MM.1S (cell line): ENCODE data around the gene SUSD1.

Experiments
- DNase-seq: peaks from one replicate; pipeline ENCODE4 v3.0.0-alpha.2; 2015
- H2AFZ ChIP-seq: fragments of 300-600 bp; sonication (generic); 2 replicates; pipeline ENCODE4 v1.6.0; 2016; ENCODE audit warnings: antibody characterized with exemption, low read length
- H3F3A ChIP-seq: fragments of 300-600 bp; sonication (generic); 2 replicates; pipeline ENCODE4 v1.6.1; 2016; ENCODE audit warnings: mild to moderate bottlenecking, antibody characterized with exemption, low read length, moderate library complexity, mixed read lengths; ENCODE audit not compliant: insufficient read depth
- H3K27ac ChIP-seq: fragments of 300-600 bp; sonication (generic); 2 replicates; pipeline ENCODE4 v1.5.1; 2016; ENCODE audit warnings: mild to moderate bottlenecking, low read length
- H3K27me3 ChIP-seq: fragments of 300-600 bp; sonication (generic); replicated peaks from 2 replicates; pipeline ENCODE4 v1.6.0; 2016; ENCODE audit warnings: low read length; ENCODE audit not compliant: insufficient read depth
- H3K36me3 ChIP-seq: fragments of 300-600 bp; sonication (generic); replicated peaks from 2 replicates; pipeline ENCODE4 v1.6.1; 2016; ENCODE audit warnings: mild to moderate bottlenecking, low read length, mixed read lengths; ENCODE audit not compliant: insufficient read depth
- H3K4me1 ChIP-seq: fragments of 300-600 bp; sonication (generic); 2 replicates; pipeline ENCODE4 v1.6.1; 2016; ENCODE audit warnings: low read length, mixed read lengths
- H3K4me2 ChIP-seq: fragments of 300-600 bp; sonication (generic); 2 replicates; pipeline ENCODE4 v1.6.0; 2016; ENCODE audit warnings: low read depth, low read length
- H3K4me3 ChIP-seq: fragments of 300-600 bp; sonication (generic); 2 replicates; pipeline ENCODE4 v1.5.1; 2016; ENCODE audit warnings: low read length, mixed read lengths
- H3K79me2 ChIP-seq: fragments of 300-600 bp; sonication (generic); 2 replicates; pipeline ENCODE4 v1.6.1; 2016; ENCODE audit warnings: mixed run types, low read length, mixed read lengths
- H3K9ac ChIP-seq: fragments of 300-600 bp; sonication (generic); 2 replicates; pipeline ENCODE4 v1.6.1; 2016; ENCODE audit warnings: low read length, mixed read lengths
- H3K9me2 ChIP-seq: fragments of 300-600 bp; sonication (generic); replicated peaks from 2 replicates; pipeline ENCODE4 v1.6.1; 2016; ENCODE audit warnings: mild to moderate bottlenecking, low read length, mixed read lengths; ENCODE audit not compliant: insufficient read depth
- H3K9me3 ChIP-seq: fragments of 300-600 bp; sonication (generic); replicated peaks from 2 replicates; pipeline ENCODE4 v1.6.1; 2016; ENCODE audit warnings: mild to moderate bottlenecking, low read length, mixed read lengths; ENCODE audit not compliant: insufficient read depth
- H4K20me1 ChIP-seq: fragments of 300-600 bp; sonication (generic); 2 replicates; pipeline ENCODE4 v1.6.1; 2016; ENCODE audit warnings: mild to moderate bottlenecking, low read length, moderate library complexity, mixed read lengths; ENCODE audit not compliant: insufficient read depth
- CTCF ChIP-seq: fragments of 300-600 bp; sonication (generic); IDR thresholded peaks from 2 replicates; pipeline ENCODE4 v1.5.1; 2016; ENCODE audit warnings: antibody characterized with exemption, low read length, mixed read lengths
- EZH2 ChIP-seq: fragments of 300-600 bp; sonication (generic); optimal IDR thresholded peaks from 2 replicates; pipeline ENCODE3; 2017; ENCODE audit warnings: low read depth, mild to moderate bottlenecking, antibody characterized with exemption, low read length, mixed read lengths
- EZH2phosphoT487 ChIP-seq: fragments of 300-600 bp; sonication (generic); IDR thresholded peaks from 2 replicates; pipeline ENCODE4 v1.6.1; 2018; ENCODE audit warnings: antibody characterized with exemption, low read length

SUSD1 gene

GRCh38 chr9:112186695-112187094, 11.6 kb upstream of the SUSD1 start:
- Histone ChIP-seq H3K9me3 (no peaks in the 10 kb centered on the region), H3K4me1 (no peaks in the 10 kb centered on the region), H3K79me2 (no peaks in the 10 kb centered on the region), H4K20me1 (no peaks in the 10 kb centered on the region), H2AFZ (no peak overlapping the region), H3K9me2 (no peaks in the 10 kb centered on the region), H3K4me2 (no peak overlapping the region), H3F3A (no peaks in the 10 kb centered on the region), H3K9ac (no peak overlapping the region), H3K27me3 (no peaks in the 10 kb centered on the region), H3K27ac (no peak overlapping the region), H3K36me3 (no peaks in the 10 kb centered on the region), H3K4me3 (no peak overlapping the region)
- no peak for DNase-seq
- TF ChIP-seq EZH2phosphoT487 (no peak), EZH2 (no peak), CTCF (no peak)

GRCh38 chr9:112184946-112185345, 9.8 kb upstream of the SUSD1 start:
- no peaks in the 10 kb centered on the region for H3F3A ChIP-seq
- H3K9ac ChIP-seq: no peak overlapping the region
- no peak for TF ChIP-seq CTCF
- no peak for TF ChIP-seq EZH2
- TF ChIP-seq EZH2phosphoT487: no peak
- no peaks in the 10 kb centered on the region for H3K79me2 ChIP-seq
- H2AFZ ChIP-seq: no peak overlapping the region
- H3K36me3 ChIP-seq: no peaks in the 10 kb centered on the region
- no peak overlapping the region for H3K27ac ChIP-seq
- no peak overlapping the region for H3K4me3 ChIP-seq
- H4K20me1 ChIP-seq: no peaks in the 10 kb centered on the region
- no peaks in the 10 kb centered on the region for H3K9me2 ChIP-seq
- DNase-seq: no peak
- H3K9me3 ChIP-seq: no peaks in the 10 kb centered on the region
- no peaks in the 10 kb centered on the region for H3K27me3 ChIP-seq
- H3K4me2 ChIP-seq: no peak overlapping the region
- H3K4me1 ChIP-seq: no peaks in the 10 kb centered on the region

DNA sequence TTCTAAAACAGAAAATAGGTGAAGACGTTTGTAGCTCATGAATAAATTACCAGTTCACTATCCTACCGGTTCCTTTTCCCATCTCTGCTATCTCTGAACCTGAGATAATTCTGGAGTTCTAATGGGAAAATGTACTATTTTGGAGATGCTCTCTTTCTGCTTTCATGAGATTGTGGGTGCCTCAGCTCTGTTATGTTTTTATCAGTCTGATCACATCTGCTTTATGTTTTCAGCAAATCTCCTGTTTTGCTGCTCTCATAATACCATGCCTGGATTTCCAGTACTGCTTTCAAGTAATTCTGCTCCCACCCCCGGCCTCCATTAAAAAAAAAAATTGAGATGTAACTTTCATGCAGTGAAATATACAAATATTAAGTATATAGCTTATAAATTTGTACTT, 9.1 kb upstream of the SUSD1 start:
- H3K4me2 ChIP-seq: no peak overlapping the region
- TF ChIP-seq EZH2phosphoT487 (no peak), CTCF (no peak), EZH2 (no peak)
- H3K9me3 ChIP-seq: no peaks in the 10 kb centered on the region
- DNase-seq: no peak
- H3K4me1 ChIP-seq: no peaks in the 10 kb centered on the region
- no peaks in the 10 kb centered on the region for H3F3A ChIP-seq
- H3K79me2 ChIP-seq: no peaks in the 10 kb centered on the region
- no peaks in the 10 kb centered on the region for H4K20me1 ChIP-seq
- no peak overlapping the region for H3K4me3 ChIP-seq
- H3K27me3 ChIP-seq: no peaks in the 10 kb centered on the region
- no peak overlapping the region for H2AFZ ChIP-seq
- no peaks in the 10 kb centered on the region for H3K36me3 ChIP-seq
- H3K9ac ChIP-seq: no peak overlapping the region
- no peaks in the 10 kb centered on the region for H3K9me2 ChIP-seq
- no peak overlapping the region for H3K27ac ChIP-seq
